ENCODE measurements around the gene ARSJ. TPM values are rescaled to one million over a fixed set of nuclear protein-coding genes. Genes with fewer than 3 reads are reported as not detected.
"Not testable (repeated sequence)": the region's sequence is repeated elsewhere in the genome, so short reads cannot be mapped to it uniquely, and the experiment has no call there.

The ARSJ gene
- total RNA-seq, 1 experiment from 2014 or later: 7.3 TPM

- H3K36me3 Mint-ChIP-seq (ENCODE audit: insufficient read depth, unreplicated experiment): no peaks in the 10 kb centered on the region
- H3K9me3 Mint-ChIP-seq (ENCODE audit: unreplicated experiment): peaks cover 9% of the 10 kb centered on the region
- intact Hi-C loops (cut with micrococcal nuclease; ENCODE audit: unreplicated experiment): no loop called here
- no peak for DNase-seq
- ChIA-PET POLR2A (no interaction called here), CTCF (no interaction called here)
- no peak for TF ChIP-seq CTCF (IDR thresholded peaks at IDR 0.05; ENCODE audit: insufficient read depth in 1 of 2, low read depth in 1 of 2, low read length in 1 of 2, severe bottlenecking in 1 of 2, unreplicated experiment in 1 of 2)
- H3K27ac Mint-ChIP-seq (ENCODE audit: unreplicated experiment): no peak overlapping the region
- Histone ChIP-seq H3K4me1 (peaks cover 7% of the 10 kb centered on the region; the same call in 1 of the 2 replicates), H3K36me3 (ENCODE audit: control insufficient read depth, insufficient read depth, low read length) (no peaks in the 10 kb centered on the region), H3K27me3 (replicated peaks; ENCODE audit: control insufficient read depth, insufficient read depth, low read length) (no peaks in the 10 kb centered on the region), H3K4me3 (ENCODE audit: low read depth, low read length) (no peak overlapping the region), H3K9me3 (no peaks in the 10 kb centered on the region)
- H3K27me3 Mint-ChIP-seq (ENCODE audit: insufficient read depth, unreplicated experiment): no peaks in the 10 kb centered on the region
- no TSS peak for BruUV-seq (replicated peaks)
- H3K4me1 Mint-ChIP-seq (ENCODE audit: low read depth, unreplicated experiment): no peaks in the 10 kb centered on the region
- no peak overlapping the region for H3K4me3 Mint-ChIP-seq (ENCODE audit: unreplicated experiment)
Measured at GRCh38 chr4:114015444-114015899, 36.0 kb upstream of the ARSJ start.

GRCh38 chr4:114013201-114013600 is 33.8 kb upstream of the ARSJ start:
- CTCF ChIA-PET; H3K27me3 Mint-ChIP-seq (ENCODE audit: insufficient read depth, unreplicated experiment); intact Hi-C loops (cut with micrococcal nuclease; ENCODE audit: unreplicated experiment); H3K36me3 ChIP-seq (ENCODE audit: control insufficient read depth, insufficient read depth, low read length); H3K27ac Mint-ChIP-seq (ENCODE audit: unreplicated experiment); POLR2A ChIA-PET; H3K36me3 Mint-ChIP-seq (ENCODE audit: insufficient read depth, unreplicated experiment); H3K4me1 ChIP-seq; H3K9me3 ChIP-seq; H3K4me3 ChIP-seq (ENCODE audit: low read depth, low read length); H3K4me3 Mint-ChIP-seq (ENCODE audit: unreplicated experiment); H3K27me3 ChIP-seq (replicated peaks; ENCODE audit: control insufficient read depth, insufficient read depth, low read length); H3K4me1 Mint-ChIP-seq (ENCODE audit: low read depth, unreplicated experiment); BruUV-seq (replicated peaks): not testable (repeated sequence)
- DNase-seq: peak in 1 of 2 experiments; percentile 35
- H3K9me3 Mint-ChIP-seq (ENCODE audit: unreplicated experiment): peaks cover 16% of the 10 kb centered on the region

- H3K4me3 Mint-ChIP-seq (ENCODE audit: unreplicated experiment): no peak overlapping the region
- no peaks in the 10 kb centered on the region for H3K27me3 Mint-ChIP-seq (ENCODE audit: insufficient read depth, unreplicated experiment)
- POLR2A ChIA-PET: no interaction called here
Measured at GRCh38 chr4:114012749-114013148, 33.3 kb upstream of the ARSJ start.

More at GRCh38 chr4:114012749-114013148, 33.3 kb upstream of the ARSJ start:
- no TSS peak for BruUV-seq (replicated peaks)
- no peak for TF ChIP-seq CTCF (IDR thresholded peaks at IDR 0.05; ENCODE audit: insufficient read depth in 1 of 2, low read depth in 1 of 2, low read length in 1 of 2, severe bottlenecking in 1 of 2, unreplicated experiment in 1 of 2)
- DNase-seq: no peak
- Histone ChIP-seq H3K4me3 (ENCODE audit: low read depth, low read length) (no peak overlapping the region), H3K27me3 (replicated peaks; ENCODE audit: control insufficient read depth, insufficient read depth, low read length) (no peaks in the 10 kb centered on the region), H3K9me3 (no peaks in the 10 kb centered on the region), H3K4me1 (peaks cover 7% of the 10 kb centered on the region; the same call in 1 of the 2 replicates), H3K36me3 (ENCODE audit: control insufficient read depth, insufficient read depth, low read length) (no peaks in the 10 kb centered on the region)
- intact Hi-C loops (cut with micrococcal nuclease; ENCODE audit: unreplicated experiment): no loop called here
- Mint-ChIP-seq H3K27ac (ENCODE audit: unreplicated experiment) (no peak overlapping the region), H3K36me3 (ENCODE audit: insufficient read depth, unreplicated experiment) (no peaks in the 10 kb centered on the region), H3K4me1 (ENCODE audit: low read depth, unreplicated experiment) (no peaks in the 10 kb centered on the region), H3K9me3 (ENCODE audit: unreplicated experiment) (peaks cover 16% of the 10 kb centered on the region)
- CTCF ChIA-PET: no interaction called here
